Osteocyte (in vitro differentiated cells): ENCODE data around the gene TET2. TPM values are rescaled to one million over a fixed set of nuclear protein-coding genes. Genes with fewer than 3 reads are reported as not detected.

Experiments used
- DNase-seq: peaks from one replicate; pipeline ENCODE4 v3.0.0; 2021; ENCODE audit warnings: mixed read lengths; ENCODE audit not compliant: unreplicated experiment; ENCODE audit errors: extremely low spot score
- H3K27ac Mint-ChIP-seq: one replicate; pipeline ENCODE4 v1.8.0; 2021; ENCODE audit warnings: mild to moderate bottlenecking, mixed read lengths; ENCODE audit not compliant: unreplicated experiment
- H3K27me3 Mint-ChIP-seq: one replicate; pipeline ENCODE4 v1.8.0; 2021; ENCODE audit warnings: mixed read lengths; ENCODE audit not compliant: unreplicated experiment
- H3K36me3 Mint-ChIP-seq: one replicate; pipeline ENCODE4 v1.8.0; 2021; ENCODE audit warnings: mixed read lengths; ENCODE audit not compliant: unreplicated experiment
- H3K4me1 Mint-ChIP-seq: one replicate; pipeline ENCODE4 v1.8.0; 2021; ENCODE audit warnings: mixed read lengths; ENCODE audit not compliant: unreplicated experiment
- H3K4me3 Mint-ChIP-seq: one replicate; pipeline ENCODE4 v1.8.0; 2021; ENCODE audit warnings: mild to moderate bottlenecking, moderate library complexity, mixed read lengths; ENCODE audit not compliant: unreplicated experiment
- H3K9me3 Mint-ChIP-seq: one replicate; pipeline ENCODE4 v1.8.0; 2021; ENCODE audit warnings: mixed read lengths; ENCODE audit not compliant: unreplicated experiment
- total RNA-seq: library from RNA; stranded (reverse); gene quantifications from 2 replicates; pipeline ENCODE4 v1.2.1, GENCODE V29; 2021
- TF ChIP-seq, protein P1 (sequence below): fragments of 200-600 bp; sonication (generic); IDR thresholded peaks from 2 replicates; pipeline ENCODE4 v1.5.0; 2021; ENCODE audit warnings: antibody characterized with exemption, mild to moderate bottlenecking, moderate library complexity

Gene TET2
- total RNA-seq, 1 donor from 2014 or later, result 23.7 TPM

- H3K36me3 Mint-ChIP-seq, result no peaks in the 10 kb centered on the region
- H3K27me3 Mint-ChIP-seq, result peaks cover 24% of the 10 kb centered on the region
- TF ChIP-seq, protein P1, sequence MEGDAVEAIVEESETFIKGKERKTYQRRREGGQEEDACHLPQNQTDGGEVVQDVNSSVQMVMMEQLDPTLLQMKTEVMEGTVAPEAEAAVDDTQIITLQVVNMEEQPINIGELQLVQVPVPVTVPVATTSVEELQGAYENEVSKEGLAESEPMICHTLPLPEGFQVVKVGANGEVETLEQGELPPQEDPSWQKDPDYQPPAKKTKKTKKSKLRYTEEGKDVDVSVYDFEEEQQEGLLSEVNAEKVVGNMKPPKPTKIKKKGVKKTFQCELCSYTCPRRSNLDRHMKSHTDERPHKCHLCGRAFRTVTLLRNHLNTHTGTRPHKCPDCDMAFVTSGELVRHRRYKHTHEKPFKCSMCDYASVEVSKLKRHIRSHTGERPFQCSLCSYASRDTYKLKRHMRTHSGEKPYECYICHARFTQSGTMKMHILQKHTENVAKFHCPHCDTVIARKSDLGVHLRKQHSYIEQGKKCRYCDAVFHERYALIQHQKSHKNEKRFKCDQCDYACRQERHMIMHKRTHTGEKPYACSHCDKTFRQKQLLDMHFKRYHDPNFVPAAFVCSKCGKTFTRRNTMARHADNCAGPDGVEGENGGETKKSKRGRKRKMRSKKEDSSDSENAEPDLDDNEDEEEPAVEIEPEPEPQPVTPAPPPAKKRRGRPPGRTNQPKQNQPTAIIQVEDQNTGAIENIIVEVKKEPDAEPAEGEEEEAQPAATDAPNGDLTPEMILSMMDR, result no peak
- no peaks in the 10 kb centered on the region for H3K9me3 Mint-ChIP-seq
- DNase-seq, result no peak
- H3K4me1 Mint-ChIP-seq, result no peaks in the 10 kb centered on the region
- H3K27ac Mint-ChIP-seq, result no peak overlapping the region
- H3K4me3 Mint-ChIP-seq, result no peak overlapping the region
Observed at GRCh38 chr4:105108971-105109370, 37.7 kb upstream of the TET2 start.

DNA sequence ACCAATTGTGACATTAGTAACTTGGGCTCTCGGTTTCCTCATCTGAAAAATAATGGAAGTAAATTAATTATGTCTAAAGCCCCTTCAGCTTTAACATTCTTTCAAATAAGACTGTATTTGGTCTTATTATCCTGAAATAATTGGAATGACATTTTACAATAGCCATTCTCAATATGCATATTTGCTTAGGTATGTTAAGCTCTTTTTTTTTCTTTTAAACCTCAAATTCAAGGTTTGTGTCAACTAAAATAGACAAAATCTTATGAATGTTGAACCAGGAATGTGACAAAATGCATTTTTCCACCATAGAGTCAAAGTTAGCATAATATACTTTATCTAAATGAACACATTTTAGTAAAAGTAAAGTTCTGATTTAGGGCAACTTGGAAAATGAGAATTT lies 34.4 kb upstream of the TET2 start:
- no peaks in the 10 kb centered on the region for H3K4me1 Mint-ChIP-seq
- DNase-seq, result no peak
- no peaks in the 10 kb centered on the region for H3K9me3 Mint-ChIP-seq
- TF ChIP-seq, protein P1, result no peak
- H3K36me3 Mint-ChIP-seq, result no peaks in the 10 kb centered on the region
- H3K4me3 Mint-ChIP-seq, result no peak overlapping the region
- H3K27ac Mint-ChIP-seq, result no peak overlapping the region
- peaks cover 29% of the 10 kb centered on the region for H3K27me3 Mint-ChIP-seq

DNA sequence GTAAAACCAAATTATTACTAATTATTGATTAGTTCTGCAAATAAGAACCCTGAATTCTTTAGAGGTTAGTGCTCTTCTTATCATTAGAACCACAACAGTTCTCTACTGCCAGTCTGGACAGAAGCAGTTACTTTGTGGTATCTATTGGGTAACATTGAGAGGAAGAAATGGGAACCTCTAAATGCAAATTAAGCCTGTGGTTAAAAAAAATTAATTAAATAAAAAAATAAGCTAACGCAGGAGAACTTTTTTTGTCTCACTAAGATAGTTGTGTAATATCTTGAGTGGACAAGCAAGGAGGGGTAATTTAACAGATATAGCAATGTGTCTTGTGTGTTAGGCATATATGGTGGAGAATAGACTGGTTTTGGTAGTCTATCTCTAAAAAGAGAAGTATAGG lies 32.9 kb upstream of the TET2 start:
- DNase-seq, result no peak
- peaks cover 31% of the 10 kb centered on the region for H3K27me3 Mint-ChIP-seq
- H3K27ac Mint-ChIP-seq, result no peak overlapping the region
- no peak overlapping the region for H3K4me3 Mint-ChIP-seq
- H3K36me3 Mint-ChIP-seq, result no peaks in the 10 kb centered on the region
- no peaks in the 10 kb centered on the region for H3K4me1 Mint-ChIP-seq
- TF ChIP-seq, protein P1, result no peak
- H3K9me3 Mint-ChIP-seq, result no peaks in the 10 kb centered on the region

- no peak for DNase-seq
- H3K36me3 Mint-ChIP-seq, result no peaks in the 10 kb centered on the region
- H3K27me3 Mint-ChIP-seq, result peaks cover 27% of the 10 kb centered on the region
- no peaks in the 10 kb centered on the region for H3K4me1 Mint-ChIP-seq
- H3K4me3 Mint-ChIP-seq, result no peak overlapping the region
- TF ChIP-seq, protein P1, result no peak
- no peak overlapping the region for H3K27ac Mint-ChIP-seq
- H3K9me3 Mint-ChIP-seq, result no peaks in the 10 kb centered on the region
Observed at GRCh38 chr4:105116616-105117319, 29.9 kb upstream of the TET2 start.

DNA sequence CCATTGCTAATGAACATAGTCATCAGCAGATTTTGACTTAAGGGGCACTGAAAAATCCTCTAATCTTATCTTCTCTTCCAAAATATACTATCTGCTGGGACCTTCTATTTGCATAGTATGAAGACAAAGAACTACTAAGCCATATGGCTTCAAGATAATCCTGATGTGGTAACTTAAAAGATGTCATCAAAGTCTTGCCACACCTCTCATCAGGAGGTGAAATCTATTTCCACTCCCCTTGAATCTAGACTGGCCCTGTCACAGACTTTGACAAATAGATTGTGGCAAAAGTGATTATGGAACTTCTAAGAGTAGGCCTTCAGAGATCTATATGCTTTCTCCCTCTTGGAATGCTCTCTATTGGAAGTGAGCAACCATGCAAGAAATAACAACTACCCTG lies 27.3 kb upstream of the TET2 start:
- Mint-ChIP-seq H3K4me1 (peaks cover 2% of the 10 kb centered on the region), H3K9me3 (no peaks in the 10 kb centered on the region), H3K4me3 (no peak overlapping the region), H3K36me3 (no peaks in the 10 kb centered on the region), H3K27ac (no peak overlapping the region), H3K27me3 (peaks cover 14% of the 10 kb centered on the region)
- TF ChIP-seq, protein P1, result no peak
- DNase-seq, result no peak
